ENCODE measurements around the gene ANKDD1B.

The ANKDD1B gene

DNA sequence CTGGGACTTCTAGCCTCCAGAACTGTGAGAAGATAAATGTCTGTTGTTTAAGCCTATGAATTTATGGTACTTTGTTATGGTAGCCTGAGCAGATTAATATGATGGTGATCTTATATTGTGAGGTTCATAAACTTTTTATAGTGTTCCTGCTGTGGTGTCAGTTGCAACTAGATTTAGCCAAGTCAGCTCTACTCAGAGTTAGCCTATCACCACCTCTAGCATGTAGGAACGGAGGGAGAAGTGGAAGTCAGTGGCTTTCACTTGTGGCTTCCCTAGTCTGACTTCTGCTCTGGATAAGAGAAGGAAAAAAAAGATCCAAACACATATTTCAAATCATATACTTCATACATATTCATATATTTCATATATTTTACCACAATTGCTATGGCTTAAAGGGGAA lies 99.4 kb downstream of the ANKDD1B start:
- no peak for DNase-seq

DNA sequence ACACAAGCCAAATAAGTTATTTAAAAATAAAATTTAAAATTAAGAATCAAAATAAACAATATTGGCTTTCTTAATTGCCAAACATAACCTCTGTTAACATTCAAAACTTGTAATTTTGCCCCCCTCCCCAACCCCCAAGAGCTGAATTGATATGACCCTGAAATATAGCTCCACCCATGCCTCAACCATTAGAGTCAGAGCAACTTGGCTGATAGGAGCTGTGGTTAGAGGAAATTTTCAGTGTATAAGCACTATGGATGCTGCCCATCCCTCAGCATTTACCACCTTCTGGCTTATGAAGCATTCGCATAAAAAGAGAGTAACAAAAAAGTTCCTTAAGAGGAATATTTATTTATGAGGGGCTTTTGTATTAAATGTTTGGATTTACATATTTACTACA lies 99.9 kb downstream of the ANKDD1B start:
- DNase-seq, result no peak

DNA sequence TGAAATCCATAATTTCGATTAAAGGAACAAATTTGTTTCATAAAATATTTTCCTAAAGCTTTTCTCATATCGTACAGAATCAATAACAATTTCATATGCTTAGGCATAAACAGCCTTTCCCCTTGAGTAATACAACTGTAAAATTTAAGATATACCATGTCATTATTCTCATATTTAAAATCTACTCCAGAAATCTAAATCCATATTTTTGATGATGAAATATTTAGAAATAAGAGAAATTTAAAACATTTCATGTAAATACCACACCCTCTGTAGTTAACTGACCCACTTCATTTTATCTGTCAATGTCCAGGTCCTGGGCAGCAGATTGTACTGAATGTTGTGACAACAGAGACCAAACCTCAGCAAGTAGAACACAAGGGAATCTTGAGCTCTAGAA lies 100.8 kb downstream of the ANKDD1B start:
- no peak for DNase-seq

DNA sequence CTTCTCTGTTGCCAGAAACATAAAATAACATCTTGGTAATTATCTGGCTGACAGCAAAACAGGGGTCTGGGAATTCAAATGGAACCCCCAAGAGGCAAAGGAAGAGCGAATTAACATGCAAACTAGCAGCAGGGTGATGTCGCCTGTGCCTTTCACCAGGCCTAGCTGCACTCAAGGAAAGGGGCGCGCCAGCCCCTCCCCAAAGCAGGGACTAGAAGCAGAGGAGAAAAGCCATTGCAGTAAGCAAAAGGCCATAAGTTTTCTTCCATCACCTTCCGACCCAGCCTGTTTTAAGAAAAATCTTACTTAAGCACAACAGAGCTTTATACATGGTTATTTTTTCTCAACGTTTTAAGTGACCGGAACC lies 105.4 kb downstream of the ANKDD1B start:
- DNase-seq, result no peak

DNA sequence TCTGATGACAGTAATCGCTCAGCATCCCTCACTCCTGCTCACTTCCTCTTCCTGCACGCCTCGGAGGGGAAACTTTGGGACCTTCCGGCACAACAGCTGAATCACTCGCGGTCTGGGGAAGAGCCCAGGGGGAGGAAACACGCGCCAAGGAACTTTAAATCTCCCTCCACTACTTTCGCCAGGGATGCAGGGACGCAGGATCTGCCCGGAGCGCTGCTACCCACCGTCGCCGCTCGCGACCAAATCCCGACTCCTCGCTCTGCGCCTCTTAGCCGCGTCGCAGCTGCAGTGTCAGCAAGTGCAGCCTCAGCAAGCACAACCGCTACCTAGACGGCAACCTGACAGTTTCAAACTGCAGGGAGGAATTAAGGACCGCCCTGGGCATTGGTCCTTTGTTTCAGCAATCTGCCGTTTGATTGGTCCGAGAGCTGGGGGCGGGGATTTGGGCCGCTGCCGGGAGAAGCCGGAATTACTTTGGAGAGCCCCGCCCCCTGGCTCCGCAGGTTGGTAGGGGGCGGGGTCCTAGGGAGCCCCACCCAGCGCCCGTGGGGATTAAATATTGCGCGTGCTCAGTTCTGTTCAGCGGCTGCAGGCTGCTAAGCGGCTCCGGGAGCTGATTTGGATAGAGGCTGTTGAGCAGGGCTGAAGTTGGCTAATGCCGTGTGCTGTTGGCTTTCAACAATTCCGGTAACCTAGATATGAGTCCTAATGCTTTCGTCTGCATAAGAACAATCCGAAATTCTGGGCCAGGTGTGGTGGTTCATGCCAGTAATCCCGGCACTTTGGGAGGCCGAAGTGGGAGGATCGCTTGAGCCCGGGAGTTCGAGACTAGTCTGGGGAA lies 106.0 kb downstream of the ANKDD1B start, which contains the start of gene POC5:
TSS of gene POC5 (minus strand) at position 356 of the 841 bp plus-strand sequence. CDS start 4,500 bp downstream, outside the sequence.
- DNase-seq, result peak; percentile 91

DNA sequence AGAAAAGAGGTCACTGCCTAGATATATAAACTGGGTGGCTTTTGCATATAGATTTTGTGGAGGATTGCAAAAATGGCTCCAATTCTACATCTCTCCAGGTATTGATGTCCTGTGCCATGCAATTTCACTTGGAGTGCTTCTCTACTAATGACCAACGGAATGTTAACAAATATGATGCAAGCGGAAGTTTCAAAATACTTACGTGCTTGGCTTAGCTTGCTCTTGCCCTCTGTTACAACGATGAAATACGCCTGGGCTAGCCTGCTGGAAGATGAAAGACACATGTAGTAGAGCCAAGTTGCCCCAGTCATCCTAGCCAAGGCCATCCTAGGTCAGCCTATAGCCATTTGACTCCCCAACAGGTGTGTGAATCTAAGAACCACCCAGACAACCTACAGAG lies 109.6 kb downstream of the ANKDD1B start:
- no peak for DNase-seq

Data from NCI-H510A treated with DMSO at 0.1 percent for 48 hours (cell line).